ENCODE data around the gene CA10.

The CA10 gene

DNA sequence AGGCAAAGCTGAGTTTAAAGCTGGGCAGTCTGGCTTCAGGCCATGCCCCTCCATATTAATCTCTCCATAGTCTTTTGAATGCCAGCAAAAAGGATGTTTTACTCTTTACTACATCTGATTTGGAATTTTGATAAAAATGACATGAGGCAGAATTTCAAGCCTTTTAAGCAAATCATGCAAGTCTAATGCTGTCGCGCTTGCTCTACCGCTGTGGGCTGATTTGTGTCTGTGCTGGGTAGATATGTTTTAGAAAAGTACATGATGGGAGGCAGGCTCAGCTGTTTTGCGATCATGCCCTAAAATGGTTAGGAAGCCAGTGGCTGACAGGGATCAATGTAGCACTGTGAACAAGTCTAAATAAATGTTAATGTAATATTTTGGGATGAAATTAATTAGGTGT, 311.9 kb downstream of the CA10 start:
- TF ChIP-seq, protein P1, sequence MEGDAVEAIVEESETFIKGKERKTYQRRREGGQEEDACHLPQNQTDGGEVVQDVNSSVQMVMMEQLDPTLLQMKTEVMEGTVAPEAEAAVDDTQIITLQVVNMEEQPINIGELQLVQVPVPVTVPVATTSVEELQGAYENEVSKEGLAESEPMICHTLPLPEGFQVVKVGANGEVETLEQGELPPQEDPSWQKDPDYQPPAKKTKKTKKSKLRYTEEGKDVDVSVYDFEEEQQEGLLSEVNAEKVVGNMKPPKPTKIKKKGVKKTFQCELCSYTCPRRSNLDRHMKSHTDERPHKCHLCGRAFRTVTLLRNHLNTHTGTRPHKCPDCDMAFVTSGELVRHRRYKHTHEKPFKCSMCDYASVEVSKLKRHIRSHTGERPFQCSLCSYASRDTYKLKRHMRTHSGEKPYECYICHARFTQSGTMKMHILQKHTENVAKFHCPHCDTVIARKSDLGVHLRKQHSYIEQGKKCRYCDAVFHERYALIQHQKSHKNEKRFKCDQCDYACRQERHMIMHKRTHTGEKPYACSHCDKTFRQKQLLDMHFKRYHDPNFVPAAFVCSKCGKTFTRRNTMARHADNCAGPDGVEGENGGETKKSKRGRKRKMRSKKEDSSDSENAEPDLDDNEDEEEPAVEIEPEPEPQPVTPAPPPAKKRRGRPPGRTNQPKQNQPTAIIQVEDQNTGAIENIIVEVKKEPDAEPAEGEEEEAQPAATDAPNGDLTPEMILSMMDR (IDR thresholded peaks at IDR 0.05; ENCODE audit: insufficient read depth, low read length, poor library complexity, severe bottlenecking), result no peak
- Histone ChIP-seq H3K4me3 (replicated peaks; ENCODE audit: low read depth, low read length) (no peak overlapping the region), H3K36me3 (ENCODE audit: control insufficient read depth, insufficient read depth, low read length) (no peaks in the 10 kb centered on the region), H3K27me3 (replicated peaks; ENCODE audit: control insufficient read depth, insufficient read depth, low read length) (no peaks in the 10 kb centered on the region; the same call in 1 of the 2 replicates)
- no peak for DNase-seq (ENCODE audit: extremely low read depth, insufficient read length)

- Histone ChIP-seq H3K27me3 (replicated peaks; ENCODE audit: control insufficient read depth, insufficient read depth, low read length) (no peaks in the 10 kb centered on the region; the same call in 1 of the 2 replicates), H3K4me3 (replicated peaks; ENCODE audit: low read depth, low read length) (no peak overlapping the region), H3K36me3 (ENCODE audit: control insufficient read depth, insufficient read depth, low read length) (no peaks in the 10 kb centered on the region)
- no peak for DNase-seq (ENCODE audit: extremely low read depth, insufficient read length)
- TF ChIP-seq, protein P1 (IDR thresholded peaks at IDR 0.05; ENCODE audit: insufficient read depth, low read length, poor library complexity, severe bottlenecking), result no peak
Observed at GRCh38 chr17:51845776-51846175, 312.7 kb downstream of the CA10 start.

- TF ChIP-seq, protein P1 (IDR thresholded peaks at IDR 0.05; ENCODE audit: insufficient read depth, low read length, poor library complexity, severe bottlenecking), result no peak
- no peaks in the 10 kb centered on the region for H3K36me3 ChIP-seq (ENCODE audit: control insufficient read depth, insufficient read depth, low read length)
- H3K4me3 ChIP-seq (replicated peaks; ENCODE audit: low read depth, low read length), result no peak overlapping the region
- no peak for DNase-seq (ENCODE audit: extremely low read depth, insufficient read length)
- no peaks in the 10 kb centered on the region; the same call in 1 of the 2 replicates for H3K27me3 ChIP-seq (replicated peaks; ENCODE audit: control insufficient read depth, insufficient read depth, low read length)
Observed at GRCh38 chr17:51842763-51843162, 315.8 kb downstream of the CA10 start.

DNA sequence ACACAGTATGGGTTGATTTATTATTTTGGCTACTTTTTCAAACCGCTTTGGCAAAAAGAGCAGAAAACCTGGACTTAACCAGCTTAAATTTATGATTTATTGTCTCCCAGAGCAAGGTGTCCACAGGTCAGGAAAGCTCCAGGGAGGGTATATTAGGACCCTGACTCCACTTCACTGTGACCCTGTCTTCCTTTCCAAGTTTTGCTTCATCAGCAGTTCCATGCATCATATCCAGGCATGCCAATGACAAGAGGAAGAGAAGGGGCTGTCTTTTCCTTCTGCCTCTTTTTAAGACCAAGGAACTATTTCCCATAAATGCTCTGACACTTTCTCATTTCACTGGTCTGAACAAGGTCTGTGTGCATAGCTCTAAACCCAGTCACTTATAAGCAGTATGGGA, 316.8 kb downstream of the CA10 start:
- no peak for DNase-seq (ENCODE audit: extremely low read depth, insufficient read length)
- TF ChIP-seq, protein P1 (IDR thresholded peaks at IDR 0.05; ENCODE audit: insufficient read depth, low read length, poor library complexity, severe bottlenecking), result no peak
- no peak overlapping the region for H3K4me3 ChIP-seq (replicated peaks; ENCODE audit: low read depth, low read length)
- H3K27me3 ChIP-seq (replicated peaks; ENCODE audit: control insufficient read depth, insufficient read depth, low read length), result no peaks in the 10 kb centered on the region; the same call in 1 of the 2 replicates
- no peaks in the 10 kb centered on the region for H3K36me3 ChIP-seq (ENCODE audit: control insufficient read depth, insufficient read depth, low read length)

GRCh38 chr17:51840688-51841087, 317.8 kb downstream of the CA10 start:
- DNase-seq (ENCODE audit: extremely low read depth, insufficient read length), result no peak
- TF ChIP-seq, protein P1 (IDR thresholded peaks at IDR 0.05; ENCODE audit: insufficient read depth, low read length, poor library complexity, severe bottlenecking), result no peak
- H3K27me3 ChIP-seq (replicated peaks; ENCODE audit: control insufficient read depth, insufficient read depth, low read length), result no peaks in the 10 kb centered on the region; the same call in 1 of the 2 replicates
- H3K36me3 ChIP-seq (ENCODE audit: control insufficient read depth, insufficient read depth, low read length), result no peaks in the 10 kb centered on the region
- H3K4me3 ChIP-seq (replicated peaks; ENCODE audit: low read depth, low read length), result no peak overlapping the region

DNA sequence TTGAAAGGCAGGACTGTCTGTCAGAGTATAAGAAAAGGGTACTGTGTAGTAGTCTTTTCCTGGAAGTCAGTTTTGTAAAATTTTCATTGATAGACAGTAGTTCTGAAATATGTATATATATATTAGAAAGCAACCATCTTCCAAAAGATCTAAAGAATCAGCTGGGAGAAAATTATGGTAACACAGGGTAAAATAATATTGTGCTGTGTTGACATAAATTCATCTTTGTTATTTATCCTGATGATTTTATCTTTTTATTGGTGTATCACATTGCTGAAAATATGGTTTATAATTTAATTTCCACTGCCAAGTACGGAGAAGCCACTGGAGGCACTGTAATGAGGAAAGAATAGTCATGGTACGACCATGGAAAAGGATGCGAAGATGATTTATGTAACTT, 324.9 kb downstream of the CA10 start:
- Histone ChIP-seq H3K27me3 (replicated peaks; ENCODE audit: control insufficient read depth, insufficient read depth, low read length) (no peaks in the 10 kb centered on the region), H3K36me3 (ENCODE audit: control insufficient read depth, insufficient read depth, low read length) (no peaks in the 10 kb centered on the region), H3K4me3 (replicated peaks; ENCODE audit: low read depth, low read length) (no peak overlapping the region)
- no peak for DNase-seq (ENCODE audit: extremely low read depth, insufficient read length)
- TF ChIP-seq, protein P1 (IDR thresholded peaks at IDR 0.05; ENCODE audit: insufficient read depth, low read length, poor library complexity, severe bottlenecking), result no peak
